ENCODE results near the gene SUSD6.

The SUSD6 gene

GRCh38 chr14:69692594-69692993 lies 81.2 kb downstream of the SUSD6 start:
- no peaks in the 10 kb centered on the region for H3K36me3 ChIP-seq (ENCODE audit: insufficient read depth, low read length)
- no peak for TF ChIP-seq EZH2 (IDR thresholded peaks at IDR 0.05)
- TF ChIP-seq FOXP2 (optimal IDR thresholded peaks at IDR 0.05; ENCODE audit: control extremely low read depth, extremely low read length, insufficient read depth): no peak
- TF ChIP-seq POLR2AphosphoS5 (IDR thresholded peaks at IDR 0.05; ENCODE audit: borderline replicate concordance, low read depth, low read length): no peak
- H3K9ac ChIP-seq (ENCODE audit: insufficient read length): no peak overlapping the region
- no peaks in the 10 kb centered on the region for H3K9me3 ChIP-seq (ENCODE audit: low read depth, low read length)
- no peak overlapping the region for H3K27ac ChIP-seq
- DNase-seq (ENCODE audit: low read depth, low spot score): no peak
- no peak overlapping the region for H3K4me3 ChIP-seq

- TF ChIP-seq FOXP2 (optimal IDR thresholded peaks at IDR 0.05; ENCODE audit: control extremely low read depth, extremely low read length, insufficient read depth) (no peak), POLR2AphosphoS5 (IDR thresholded peaks at IDR 0.05; ENCODE audit: borderline replicate concordance, low read depth, low read length) (no peak), EZH2 (IDR thresholded peaks at IDR 0.05) (no peak)
- Histone ChIP-seq H3K36me3 (ENCODE audit: insufficient read depth, low read length) (no peaks in the 10 kb centered on the region), H3K27ac (no peak overlapping the region), H3K4me3 (no peak overlapping the region), H3K9me3 (ENCODE audit: low read depth, low read length) (no peaks in the 10 kb centered on the region), H3K9ac (ENCODE audit: insufficient read length) (no peak overlapping the region)
- DNase-seq (ENCODE audit: low read depth, low spot score): no peak
Measured at GRCh38 chr14:69693145-69693544, 81.7 kb downstream of the SUSD6 start.

- Histone ChIP-seq H3K4me3 (no peak overlapping the region), H3K9ac (ENCODE audit: insufficient read length) (no peak overlapping the region), H3K27ac (no peak overlapping the region), H3K9me3 (ENCODE audit: low read depth, low read length) (no peaks in the 10 kb centered on the region), H3K36me3 (ENCODE audit: insufficient read depth, low read length) (no peaks in the 10 kb centered on the region)
- TF ChIP-seq EZH2 (IDR thresholded peaks at IDR 0.05) (no peak), FOXP2 (optimal IDR thresholded peaks at IDR 0.05; ENCODE audit: control extremely low read depth, extremely low read length, insufficient read depth) (no peak), POLR2AphosphoS5 (IDR thresholded peaks at IDR 0.05; ENCODE audit: borderline replicate concordance, low read depth, low read length) (no peak)
- DNase-seq (ENCODE audit: low read depth, low spot score): no peak
Measured at GRCh38 chr14:69693801-69694729, 82.7 kb downstream of the SUSD6 start.

GRCh38 chr14:69694730-69695281 lies 83.4 kb downstream of the SUSD6 start:
- TF ChIP-seq EZH2 (IDR thresholded peaks at IDR 0.05) (no peak), POLR2AphosphoS5 (IDR thresholded peaks at IDR 0.05; ENCODE audit: borderline replicate concordance, low read depth, low read length) (no peak), FOXP2 (optimal IDR thresholded peaks at IDR 0.05; ENCODE audit: control extremely low read depth, extremely low read length, insufficient read depth) (no peak)
- H3K9ac ChIP-seq (ENCODE audit: insufficient read length): no peak overlapping the region
- no peaks in the 10 kb centered on the region for H3K36me3 ChIP-seq (ENCODE audit: insufficient read depth, low read length)
- DNase-seq (ENCODE audit: low read depth, low spot score): no peak
- no peaks in the 10 kb centered on the region for H3K9me3 ChIP-seq (ENCODE audit: low read depth, low read length)
- no peak overlapping the region for H3K4me3 ChIP-seq
- H3K27ac ChIP-seq: no peak overlapping the region

- Histone ChIP-seq H3K27ac (no peak overlapping the region), H3K9me3 (ENCODE audit: low read depth, low read length) (no peaks in the 10 kb centered on the region), H3K36me3 (ENCODE audit: insufficient read depth, low read length) (no peaks in the 10 kb centered on the region), H3K9ac (ENCODE audit: insufficient read length) (no peak overlapping the region), H3K4me3 (no peak overlapping the region)
- DNase-seq (ENCODE audit: low read depth, low spot score): no peak
- no peak for TF ChIP-seq POLR2AphosphoS5 (IDR thresholded peaks at IDR 0.05; ENCODE audit: borderline replicate concordance, low read depth, low read length)
- TF ChIP-seq FOXP2 (optimal IDR thresholded peaks at IDR 0.05; ENCODE audit: control extremely low read depth, extremely low read length, insufficient read depth): no peak
- no peak for TF ChIP-seq EZH2 (IDR thresholded peaks at IDR 0.05)
Measured at GRCh38 chr14:69695322-69696203, 84.2 kb downstream of the SUSD6 start.

DNA sequence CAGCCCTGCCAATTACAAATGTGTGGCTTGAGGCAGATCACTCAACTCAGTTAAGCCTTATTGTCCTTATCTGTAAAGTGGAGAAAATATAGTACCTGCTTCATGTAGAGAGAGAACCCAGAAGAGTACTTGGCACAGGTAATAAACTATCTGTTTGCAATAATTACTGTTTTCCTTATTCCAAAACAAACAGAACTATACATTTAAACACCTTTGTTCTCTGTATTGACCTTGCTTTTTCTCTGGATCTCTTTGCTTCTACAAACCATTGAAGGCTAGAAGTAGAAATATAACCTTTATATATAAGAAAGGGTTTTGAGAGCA lies 84.8 kb downstream of the SUSD6 start:
- DNase-seq (ENCODE audit: low read depth, low spot score): no peak
- H3K36me3 ChIP-seq (ENCODE audit: insufficient read depth, low read length): no peaks in the 10 kb centered on the region
- no peak overlapping the region for H3K27ac ChIP-seq
- H3K9me3 ChIP-seq (ENCODE audit: low read depth, low read length): no peaks in the 10 kb centered on the region
- no peak overlapping the region for H3K9ac ChIP-seq (ENCODE audit: insufficient read length)
- TF ChIP-seq POLR2AphosphoS5 (IDR thresholded peaks at IDR 0.05; ENCODE audit: borderline replicate concordance, low read depth, low read length): no peak
- TF ChIP-seq EZH2 (IDR thresholded peaks at IDR 0.05): no peak
- TF ChIP-seq FOXP2 (optimal IDR thresholded peaks at IDR 0.05; ENCODE audit: control extremely low read depth, extremely low read length, insufficient read depth): no peak
- no peak overlapping the region for H3K4me3 ChIP-seq

- Histone ChIP-seq H3K27ac (no peak overlapping the region), H3K9me3 (ENCODE audit: low read depth, low read length) (no peaks in the 10 kb centered on the region), H3K4me3 (no peak overlapping the region), H3K9ac (ENCODE audit: insufficient read length) (no peak overlapping the region), H3K36me3 (ENCODE audit: insufficient read depth, low read length) (no peaks in the 10 kb centered on the region)
- TF ChIP-seq EZH2 (IDR thresholded peaks at IDR 0.05) (no peak), FOXP2 (optimal IDR thresholded peaks at IDR 0.05; ENCODE audit: control extremely low read depth, extremely low read length, insufficient read depth) (no peak), POLR2AphosphoS5 (IDR thresholded peaks at IDR 0.05; ENCODE audit: borderline replicate concordance, low read depth, low read length) (no peak)
- DNase-seq (ENCODE audit: low read depth, low spot score): no peak
Measured at GRCh38 chr14:69696633-69697557, 85.5 kb downstream of the SUSD6 start.
